ENCODE measurements around the gene UBTD2. TPM values are rescaled to one million over a fixed set of nuclear protein-coding genes. Genes with fewer than 3 reads are reported as not detected.

UBTD2 gene
- total RNA-seq, 2 experiments from 2014 or later = 7.9 to 8.3 TPM

Other genes with a start within 250 kb of the UBTD2 start
- gene STK10, start 95.5 kb downstream of the UBTD2 start, total RNA-seq = 100 to 1,000 TPM; 142 to 143 TPM
- not detected for gene EFCAB9, start 89.6 kb downstream of the UBTD2 start, total RNA-seq
- gene SH3PXD2B, start 170.8 kb upstream of the UBTD2 start, total RNA-seq = under 1 TPM; 0.38 to 0.47 TPM